OCI-LY7 (cell line): Measurements from ENCODE around the gene PHACTR3.

Experiments used
- CTCF ChIP-seq: fragments of 200-600 bp; sonication (generic); conservative IDR thresholded peaks from 2 replicates; pipeline ENCODE4 v1.5.1; 2014; ENCODE audit warnings: mild to moderate bottlenecking, antibody characterized with exemption, low read length, moderate library complexity, mixed read lengths
- EZH2phosphoT487 ChIP-seq: fragments of 200-600 bp; sonication (generic); IDR thresholded peaks from 2 replicates; pipeline ENCODE4 v1.6.1; 2018; ENCODE audit warnings: low read depth, borderline replicate concordance, mild to moderate bottlenecking, mixed run types, antibody characterized with exemption, low read length, moderate library complexity, mixed read lengths

- TF ChIP-seq CTCF (no peak), EZH2phosphoT487 (no peak)
Measured at GRCh38 chr20:59728722-59729430, 124.5 kb downstream of the PHACTR3 start.
